ENCODE results near the gene MOCS1. TPM values are rescaled to one million over a fixed set of nuclear protein-coding genes. Genes with fewer than 3 reads are reported as not detected.

Gene MOCS1
- total and polyA plus RNA-seq, 12 donors: 10.2 to 41.4 (median 26.0) TPM

DNA sequence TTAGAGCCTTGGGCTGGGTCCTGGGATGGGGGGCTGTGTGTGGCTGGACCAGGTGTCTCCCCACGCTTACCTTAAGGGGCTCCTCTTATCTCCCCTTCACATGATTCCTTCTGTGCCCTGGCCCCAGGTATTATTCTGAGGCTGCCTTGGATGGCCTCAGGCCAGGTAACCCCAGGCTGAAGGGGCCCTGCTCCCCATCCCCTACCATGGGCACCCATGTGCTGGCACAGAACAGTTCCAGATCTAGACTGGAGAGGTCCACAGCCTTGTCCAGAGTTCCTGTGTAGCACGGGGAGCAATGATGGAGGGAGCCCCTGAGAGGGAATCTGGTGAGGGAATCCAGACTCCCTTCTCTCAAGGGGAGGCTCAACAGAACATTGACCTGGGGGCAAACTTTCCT is 32.1 kb downstream of the MOCS1 start:
- Histone ChIP-seq H3K27ac (peak overlapping the region in 1 of 5 donors; percentile 45), H3K9me3 (replicated peaks in 1 of 3) (no peaks in the 10 kb centered on the region), H3K4me1 (replicated peaks in 1 of 2) (no peaks in the 10 kb centered on the region), H3K4me3 (no peak overlapping the region), H3K27me3 (no peaks in the 10 kb centered on the region), H3K36me3 (replicated peaks in 1 of 2) (peaks cover 0 to 53% of the 10 kb centered on the region in 2 donors)
- 92 to 94% (median 92%) methylated on average over 1 to 2 of the region's 2 CpGs for WGBS, 4 donors
- intact Hi-C loops (cut with DNase I): no loop called here
- DNase-seq: no peak
- TF ChIP-seq, protein P1, sequence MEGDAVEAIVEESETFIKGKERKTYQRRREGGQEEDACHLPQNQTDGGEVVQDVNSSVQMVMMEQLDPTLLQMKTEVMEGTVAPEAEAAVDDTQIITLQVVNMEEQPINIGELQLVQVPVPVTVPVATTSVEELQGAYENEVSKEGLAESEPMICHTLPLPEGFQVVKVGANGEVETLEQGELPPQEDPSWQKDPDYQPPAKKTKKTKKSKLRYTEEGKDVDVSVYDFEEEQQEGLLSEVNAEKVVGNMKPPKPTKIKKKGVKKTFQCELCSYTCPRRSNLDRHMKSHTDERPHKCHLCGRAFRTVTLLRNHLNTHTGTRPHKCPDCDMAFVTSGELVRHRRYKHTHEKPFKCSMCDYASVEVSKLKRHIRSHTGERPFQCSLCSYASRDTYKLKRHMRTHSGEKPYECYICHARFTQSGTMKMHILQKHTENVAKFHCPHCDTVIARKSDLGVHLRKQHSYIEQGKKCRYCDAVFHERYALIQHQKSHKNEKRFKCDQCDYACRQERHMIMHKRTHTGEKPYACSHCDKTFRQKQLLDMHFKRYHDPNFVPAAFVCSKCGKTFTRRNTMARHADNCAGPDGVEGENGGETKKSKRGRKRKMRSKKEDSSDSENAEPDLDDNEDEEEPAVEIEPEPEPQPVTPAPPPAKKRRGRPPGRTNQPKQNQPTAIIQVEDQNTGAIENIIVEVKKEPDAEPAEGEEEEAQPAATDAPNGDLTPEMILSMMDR (IDR thresholded peaks at IDR 0.05): no peak
- no peak for TF ChIP-seq POLR2A (IDR thresholded peaks at IDR 0.05)

- intact Hi-C loops (cut with DNase I): no loop called here
- Histone ChIP-seq H3K36me3 (replicated peaks in 1 of 2) (peaks cover 0 to 57% of the 10 kb centered on the region in 2 donors), H3K4me1 (replicated peaks in 1 of 2) (no peaks in the 10 kb centered on the region), H3K27ac (peak overlapping the region in 1 of 5 donors; percentile 45), H3K9me3 (replicated peaks in 1 of 3) (no peaks in the 10 kb centered on the region), H3K27me3 (no peaks in the 10 kb centered on the region), H3K4me3 (no peak overlapping the region)
- WGBS, 4 donors: 77 to 96% (median 85%) methylated on average over 18 to 19 of the region's 19 CpGs
- TF ChIP-seq, protein P1 (IDR thresholded peaks at IDR 0.05): no peak
- no peak for TF ChIP-seq POLR2A (IDR thresholded peaks at IDR 0.05)
- no peak for DNase-seq
Observed at GRCh38 chr6:39901670-39902069, 32.6 kb downstream of the MOCS1 start.

DNA sequence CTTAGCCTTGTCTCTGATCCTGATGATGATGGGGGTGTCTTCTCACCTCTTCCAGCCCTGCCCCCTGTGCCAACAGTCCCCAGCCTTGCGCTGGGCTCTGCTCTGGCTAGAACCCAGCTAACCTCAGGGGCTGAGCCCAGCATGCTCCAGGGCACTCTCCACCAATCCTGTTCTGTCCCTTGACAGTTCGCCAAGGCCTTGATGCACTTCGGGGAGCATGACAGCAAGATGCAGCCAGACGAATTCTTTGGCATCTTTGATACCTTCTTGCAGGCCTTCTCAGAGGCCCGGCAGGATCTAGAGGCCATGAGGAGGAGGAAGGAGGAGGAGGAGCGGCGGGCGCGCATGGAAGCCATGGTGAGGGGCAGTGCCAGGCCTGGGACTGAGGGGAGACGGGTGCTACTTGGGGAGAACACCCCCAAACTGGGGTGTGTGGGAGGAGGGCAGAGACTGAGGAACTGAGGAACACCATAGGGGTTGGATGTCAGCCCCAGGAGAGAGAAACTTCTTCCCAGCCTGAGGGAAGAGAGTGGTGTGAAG is 33.1 kb downstream of the MOCS1 start:
- Histone ChIP-seq H3K36me3 (replicated peaks in 1 of 2) (peaks cover 0 to 61% of the 10 kb centered on the region in 2 donors), H3K27ac (peak overlapping the region in 1 of 5 donors; percentile 45), H3K27me3 (no peaks in the 10 kb centered on the region), H3K4me3 (no peak overlapping the region), H3K9me3 (replicated peaks in 1 of 3) (no peaks in the 10 kb centered on the region), H3K4me1 (replicated peaks in 1 of 2) (no peaks in the 10 kb centered on the region)
- WGBS, 4 donors: 80 to 89% (median 82%) methylated on average over 9 to 10 of the region's 10 CpGs
- no peak for TF ChIP-seq POLR2A (IDR thresholded peaks at IDR 0.05)
- TF ChIP-seq, protein P1 (IDR thresholded peaks at IDR 0.05): no peak
- intact Hi-C loops (cut with DNase I): no loop called here
- DNase-seq: no peak

GRCh38 chr6:39899554-39900295 is 34.5 kb downstream of the MOCS1 start:
- no peaks in the 10 kb centered on the region for H3K4me1 ChIP-seq (replicated peaks in 1 of 2)
- no peak for DNase-seq
- intact Hi-C loops (cut with DNase I): no loop called here
- H3K9me3 ChIP-seq (replicated peaks in 1 of 3): no peaks in the 10 kb centered on the region
- 81 to 88% (median 82%) methylated on average over 5 to 10 of the region's 10 CpGs for WGBS, 4 donors
- TF ChIP-seq, protein P1 (IDR thresholded peaks at IDR 0.05): no peak
- no peak for TF ChIP-seq POLR2A (IDR thresholded peaks at IDR 0.05)
- H3K36me3 ChIP-seq (replicated peaks in 1 of 2): peaks cover 0 to 67% of the 10 kb centered on the region in 2 donors
- no peaks in the 10 kb centered on the region for H3K27me3 ChIP-seq
- H3K4me3 ChIP-seq: no peak overlapping the region
- H3K27ac ChIP-seq: no peak overlapping the region
